ENCODE results near the gene SLC16A12.

SLC16A12 gene

GRCh38 chr10:89521368-89521767 is 14.0 kb downstream of the SLC16A12 start:
- no peak for DNase-seq
- Histone ChIP-seq H3K9me3 (no peaks in the 10 kb centered on the region), H3K4me1 (peaks cover 4% of the 10 kb centered on the region), H3K27me3 (no peaks in the 10 kb centered on the region), H3K36me3 (no peaks in the 10 kb centered on the region), H3K4me3 (ENCODE audit: low read depth, low read length) (no peak overlapping the region)
- TF ChIP-seq CTCF (IDR thresholded peaks at IDR 0.05; ENCODE audit: low read depth, low read length): no peak

DNA sequence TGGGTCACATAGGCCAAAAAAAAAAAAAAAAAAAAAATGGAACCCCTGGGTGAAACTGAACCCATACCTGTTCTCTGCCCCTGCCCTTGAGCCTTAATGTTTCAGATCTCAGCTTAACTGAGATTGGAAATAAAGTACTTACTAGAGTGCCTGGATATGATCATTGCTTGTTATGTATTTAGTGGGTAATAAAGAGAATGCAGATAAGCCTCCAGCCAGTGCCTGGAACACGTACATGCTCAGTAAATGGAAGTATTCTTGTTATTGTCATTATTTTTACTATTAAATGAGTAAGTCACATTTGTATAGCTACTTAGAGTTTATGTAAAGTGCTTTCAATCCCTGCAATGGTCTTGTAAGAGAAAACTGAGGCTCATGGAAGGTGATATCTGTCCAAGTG is 14.7 kb downstream of the SLC16A12 start:
- H3K9me3 ChIP-seq: no peaks in the 10 kb centered on the region
- no peak overlapping the region for H3K4me3 ChIP-seq (ENCODE audit: low read depth, low read length)
- no peak for TF ChIP-seq CTCF (IDR thresholded peaks at IDR 0.05; ENCODE audit: low read depth, low read length)
- peaks cover 4% of the 10 kb centered on the region for H3K4me1 ChIP-seq
- DNase-seq: no peak
- H3K27me3 ChIP-seq: no peaks in the 10 kb centered on the region
- H3K36me3 ChIP-seq: no peaks in the 10 kb centered on the region

GRCh38 chr10:89518876-89519842 is 16.2 kb downstream of the SLC16A12 start:
- H3K36me3 ChIP-seq: no peaks in the 10 kb centered on the region
- H3K4me1 ChIP-seq: no peaks in the 10 kb centered on the region
- H3K9me3 ChIP-seq: no peaks in the 10 kb centered on the region
- DNase-seq: no peak
- no peak for TF ChIP-seq CTCF (IDR thresholded peaks at IDR 0.05; ENCODE audit: low read depth, low read length)
- no peak overlapping the region for H3K4me3 ChIP-seq (ENCODE audit: low read depth, low read length)
- no peaks in the 10 kb centered on the region for H3K27me3 ChIP-seq

- H3K36me3 ChIP-seq: no peaks in the 10 kb centered on the region
- H3K9me3 ChIP-seq: no peaks in the 10 kb centered on the region
- TF ChIP-seq CTCF (IDR thresholded peaks at IDR 0.05; ENCODE audit: low read depth, low read length): no peak
- H3K27me3 ChIP-seq: no peaks in the 10 kb centered on the region
- no peak overlapping the region for H3K4me3 ChIP-seq (ENCODE audit: low read depth, low read length)
- no peak for DNase-seq
- no peaks in the 10 kb centered on the region for H3K4me1 ChIP-seq
These were observed 17.3 kb downstream of the SLC16A12 start for GRCh38 chr10:89518108-89518507.

GRCh38 chr10:89516149-89516832 is 19.1 kb downstream of the SLC16A12 start:
- no peaks in the 10 kb centered on the region for H3K27me3 ChIP-seq
- no peaks in the 10 kb centered on the region for H3K9me3 ChIP-seq
- no peak for DNase-seq
- H3K4me1 ChIP-seq: no peaks in the 10 kb centered on the region
- H3K4me3 ChIP-seq (ENCODE audit: low read depth, low read length): no peak overlapping the region
- H3K36me3 ChIP-seq: no peaks in the 10 kb centered on the region
- no peak for TF ChIP-seq CTCF (IDR thresholded peaks at IDR 0.05; ENCODE audit: low read depth, low read length)
